OCI-LY7 (cell line): ENCODE data around the gene POLR3H.

Experiments
- EZH2phosphoT487 ChIP-seq: fragments of 200-600 bp; sonication (generic); IDR thresholded peaks from 2 replicates; pipeline ENCODE4 v1.6.1; 2018; ENCODE audit warnings: low read depth, borderline replicate concordance, mild to moderate bottlenecking, mixed run types, antibody characterized with exemption, low read length, moderate library complexity, mixed read lengths
- TF ChIP-seq, protein P1 (sequence below): fragments of 200-600 bp; sonication (generic); conservative IDR thresholded peaks from 2 replicates; pipeline ENCODE4 v1.5.1; 2014; ENCODE audit warnings: mild to moderate bottlenecking, antibody characterized with exemption, low read length, moderate library complexity, mixed read lengths

- TF ChIP-seq, protein P1, sequence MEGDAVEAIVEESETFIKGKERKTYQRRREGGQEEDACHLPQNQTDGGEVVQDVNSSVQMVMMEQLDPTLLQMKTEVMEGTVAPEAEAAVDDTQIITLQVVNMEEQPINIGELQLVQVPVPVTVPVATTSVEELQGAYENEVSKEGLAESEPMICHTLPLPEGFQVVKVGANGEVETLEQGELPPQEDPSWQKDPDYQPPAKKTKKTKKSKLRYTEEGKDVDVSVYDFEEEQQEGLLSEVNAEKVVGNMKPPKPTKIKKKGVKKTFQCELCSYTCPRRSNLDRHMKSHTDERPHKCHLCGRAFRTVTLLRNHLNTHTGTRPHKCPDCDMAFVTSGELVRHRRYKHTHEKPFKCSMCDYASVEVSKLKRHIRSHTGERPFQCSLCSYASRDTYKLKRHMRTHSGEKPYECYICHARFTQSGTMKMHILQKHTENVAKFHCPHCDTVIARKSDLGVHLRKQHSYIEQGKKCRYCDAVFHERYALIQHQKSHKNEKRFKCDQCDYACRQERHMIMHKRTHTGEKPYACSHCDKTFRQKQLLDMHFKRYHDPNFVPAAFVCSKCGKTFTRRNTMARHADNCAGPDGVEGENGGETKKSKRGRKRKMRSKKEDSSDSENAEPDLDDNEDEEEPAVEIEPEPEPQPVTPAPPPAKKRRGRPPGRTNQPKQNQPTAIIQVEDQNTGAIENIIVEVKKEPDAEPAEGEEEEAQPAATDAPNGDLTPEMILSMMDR, result no peak
- TF ChIP-seq EZH2phosphoT487, result no peak
Measured at GRCh38 chr22:41584881-41585280, 40.6 kb upstream of the POLR3H start.
